ENCODE results near the gene FMN1.
"Not testable (repeated sequence)": the region's sequence is repeated elsewhere in the genome, so short reads cannot be mapped to it uniquely, and the experiment has no call there.

The FMN1 gene

GRCh38 chr15:33098094-33099058 is 96.1 kb downstream of the FMN1 start:
- DNase-seq (ENCODE audit: low read depth in 2 of 3, low spot score in 2 of 3), result no peak

- DNase-seq (ENCODE audit: low read depth in 2 of 3, low spot score in 2 of 3), result no peak
Measured at GRCh38 chr15:33096134-33096533, 98.4 kb downstream of the FMN1 start.

- no peak for DNase-seq (ENCODE audit: low read depth in 2 of 3, low spot score in 2 of 3)
Measured at GRCh38 chr15:33095641-33096040, 98.9 kb downstream of the FMN1 start.

GRCh38 chr15:33094336-33094735 is 100.2 kb downstream of the FMN1 start:
- no peak for DNase-seq (ENCODE audit: low read depth in 2 of 3, low spot score in 2 of 3)

- no peak for DNase-seq (ENCODE audit: low read depth in 2 of 3, low spot score in 2 of 3)
Measured at GRCh38 chr15:33093222-33093621, 101.3 kb downstream of the FMN1 start.

- no peak for DNase-seq (ENCODE audit: low read depth in 2 of 3, low spot score in 2 of 3)
Measured at GRCh38 chr15:33091983-33092693, 102.4 kb downstream of the FMN1 start.

GRCh38 chr15:33089878-33090757 is 104.4 kb downstream of the FMN1 start:
- DNase-seq (ENCODE audit: low read depth in 2 of 3, low spot score in 2 of 3), result no peak

GRCh38 chr15:33089165-33089877 is 105.2 kb downstream of the FMN1 start:
- DNase-seq (ENCODE audit: low read depth in 2 of 3, low spot score in 2 of 3), result no peak

- no peak for DNase-seq (ENCODE audit: low read depth in 2 of 3, low spot score in 2 of 3)
Measured at GRCh38 chr15:33086500-33087121, 107.9 kb downstream of the FMN1 start.

- DNase-seq (ENCODE audit: low read depth in 2 of 3, low spot score in 2 of 3), result no peak
Measured at GRCh38 chr15:33084661-33085060, 109.9 kb downstream of the FMN1 start.

GRCh38 chr15:33083232-33084081 is 111.1 kb downstream of the FMN1 start:
- no peak for DNase-seq (ENCODE audit: low read depth in 2 of 3, low spot score in 2 of 3)

- no peak for DNase-seq (ENCODE audit: low read depth in 2 of 3, low spot score in 2 of 3)
Measured at GRCh38 chr15:33080006-33080405, 114.5 kb downstream of the FMN1 start.

GRCh38 chr15:33078607-33079006 is 115.9 kb downstream of the FMN1 start:
- DNase-seq (ENCODE audit: low read depth in 2 of 3, low spot score in 2 of 3), result no peak

- DNase-seq (ENCODE audit: low read depth in 2 of 3, low spot score in 2 of 3), result no peak
Measured at GRCh38 chr15:33076937-33077336, 117.6 kb downstream of the FMN1 start.

GRCh38 chr15:33074942-33075341 is 119.6 kb downstream of the FMN1 start:
- DNase-seq (ENCODE audit: low read depth in 2 of 3, low spot score in 2 of 3), result no peak

- no peak for DNase-seq (ENCODE audit: low read depth in 2 of 3, low spot score in 2 of 3)
Measured at GRCh38 chr15:33074212-33074611, 120.3 kb downstream of the FMN1 start.

- DNase-seq (ENCODE audit: low read depth in 2 of 3, low spot score in 2 of 3), result no peak
Measured at GRCh38 chr15:33071451-33071850, 123.1 kb downstream of the FMN1 start.

GRCh38 chr15:33069903-33070302 is 124.6 kb downstream of the FMN1 start:
- not testable (repeated sequence) for DNase-seq (ENCODE audit: low read depth in 2 of 3, low spot score in 2 of 3)

- DNase-seq (ENCODE audit: low read depth in 2 of 3, low spot score in 2 of 3), result no peak
Measured at GRCh38 chr15:33069161-33069560, 125.4 kb downstream of the FMN1 start.

All from activated CD8-positive, alpha-beta memory T cell treated with anti-CD3 and anti-CD28 coated beads for 48 hours (primary cell).